SK-N-SH treated with all-trans-retinoic acid at 6 μM for 48 hours (cell line): ENCODE data around the gene LBHD1.

Experiments used
- ARNTL ChIP-seq: fragments of 450-650 bp; formaldehyde crosslinking; IDR thresholded peaks from 2 replicates; pipeline ENCODE4 v1.5.0; 2020; ENCODE audit warnings: low read depth, mild to moderate bottlenecking, moderate library complexity, borderline replicate concordance
- GLIS3 ChIP-seq: fragments of 250-450 bp; sonication (Bioruptor Pico); IDR thresholded peaks from 2 replicates; pipeline ENCODE4 v1.5.0; 2020; ENCODE audit warnings: mild to moderate bottlenecking, moderate library complexity
- SNAI2 ChIP-seq: fragments of 250-450 bp; sonication (Bioruptor Pico); IDR thresholded peaks from 2 replicates; pipeline ENCODE4 v1.5.0; 2020; ENCODE audit warnings: mild to moderate bottlenecking, moderate library complexity
- TCF4 ChIP-seq: fragments of 250-450 bp; sonication (Bioruptor Pico); IDR thresholded peaks from 2 replicates; pipeline ENCODE4 v1.8.0; 2021; ENCODE audit warnings: mild to moderate bottlenecking, moderate library complexity, borderline replicate concordance
- ZC3H10 ChIP-seq: fragments of 250-450 bp; sonication (Bioruptor Pico); IDR thresholded peaks from 2 replicates; pipeline ENCODE4 v1.5.1; 2021; ENCODE audit warnings: mild to moderate bottlenecking, moderate library complexity
- ZFP3 ChIP-seq: fragments of 250-450 bp; sonication (Bioruptor Pico); IDR thresholded peaks from 2 replicates; pipeline ENCODE4 v1.5.0; 2020; ENCODE audit warnings: mild to moderate bottlenecking, moderate library complexity
- ZFP30 ChIP-seq: fragments of 450-650 bp; formaldehyde crosslinking; IDR thresholded peaks from 2 replicates; pipeline ENCODE4 v1.5.0; 2022; ENCODE audit warnings: mild to moderate bottlenecking, moderate library complexity
- ZNF70 ChIP-seq: fragments of 450-650 bp; formaldehyde crosslinking; IDR thresholded peaks from 2 replicates; pipeline ENCODE4 v1.5.0; 2020; ENCODE audit warnings: mild to moderate bottlenecking, moderate library complexity
- ZNF8 ChIP-seq: fragments of 450-650 bp; formaldehyde crosslinking; IDR thresholded peaks from 2 replicates; pipeline ENCODE4 v1.5.0; 2020; ENCODE audit warnings: mild to moderate bottlenecking, moderate library complexity
- TF ChIP-seq, protein P1 (sequence below): fragments of 250-450 bp; sonication (Bioruptor Pico); IDR thresholded peaks from 2 replicates; pipeline ENCODE4 v1.5.1; 2020; ENCODE audit warnings: low read depth, mild to moderate bottlenecking, moderate library complexity
- TF ChIP-seq, protein P2 (sequence below): fragments of 250-450 bp; sonication (Bioruptor Pico); IDR thresholded peaks from 2 replicates; pipeline ENCODE4 v1.5.1; 2021; ENCODE audit warnings: mild to moderate bottlenecking, moderate library complexity
- TF ChIP-seq, protein P3 (sequence below): fragments of 250-450 bp; sonication (Bioruptor Pico); IDR thresholded peaks from 2 replicates; pipeline ENCODE4 v1.8.0; 2020; ENCODE audit warnings: mild to moderate bottlenecking, moderate library complexity, borderline replicate concordance

DNA sequence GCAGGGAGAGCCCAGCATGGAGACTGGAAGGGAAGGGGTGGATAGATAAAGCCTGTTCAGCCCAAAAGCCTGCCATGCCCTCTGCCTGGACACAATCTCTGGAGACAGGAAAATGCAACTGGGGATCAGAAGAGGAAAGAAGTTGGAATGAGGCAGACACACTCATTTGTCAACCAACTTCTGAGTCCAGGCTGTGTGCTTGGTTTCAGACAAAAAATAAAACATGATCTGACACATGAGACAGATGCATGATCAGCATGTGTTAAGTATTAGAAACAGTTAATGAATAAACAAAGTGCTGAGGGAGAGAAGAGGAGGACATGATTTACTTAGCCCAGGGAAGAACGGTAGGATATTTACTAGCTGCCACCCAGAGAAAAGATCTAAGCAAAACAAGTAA lies 16.4 kb upstream of the LBHD1 start:
- no peak for TF ChIP-seq ZNF8 (CRISPR knock-in tag)
- TF ChIP-seq, protein P1, sequence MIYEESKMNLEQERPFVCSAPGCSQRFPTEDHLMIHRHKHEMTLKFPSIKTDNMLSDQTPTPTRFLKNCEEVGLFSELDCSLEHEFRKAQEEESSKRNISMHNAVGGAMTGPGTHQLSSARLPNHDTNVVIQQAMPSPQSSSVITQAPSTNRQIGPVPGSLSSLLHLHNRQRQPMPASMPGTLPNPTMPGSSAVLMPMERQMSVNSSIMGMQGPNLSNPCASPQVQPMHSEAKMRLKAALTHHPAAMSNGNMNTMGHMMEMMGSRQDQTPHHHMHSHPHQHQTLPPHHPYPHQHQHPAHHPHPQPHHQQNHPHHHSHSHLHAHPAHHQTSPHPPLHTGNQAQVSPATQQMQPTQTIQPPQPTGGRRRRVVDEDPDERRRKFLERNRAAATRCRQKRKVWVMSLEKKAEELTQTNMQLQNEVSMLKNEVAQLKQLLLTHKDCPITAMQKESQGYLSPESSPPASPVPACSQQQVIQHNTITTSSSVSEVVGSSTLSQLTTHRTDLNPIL (CRISPR knock-in tag) = no peak
- TF ChIP-seq ZFP3 (CRISPR knock-in tag) = no peak
- TF ChIP-seq, protein P2, sequence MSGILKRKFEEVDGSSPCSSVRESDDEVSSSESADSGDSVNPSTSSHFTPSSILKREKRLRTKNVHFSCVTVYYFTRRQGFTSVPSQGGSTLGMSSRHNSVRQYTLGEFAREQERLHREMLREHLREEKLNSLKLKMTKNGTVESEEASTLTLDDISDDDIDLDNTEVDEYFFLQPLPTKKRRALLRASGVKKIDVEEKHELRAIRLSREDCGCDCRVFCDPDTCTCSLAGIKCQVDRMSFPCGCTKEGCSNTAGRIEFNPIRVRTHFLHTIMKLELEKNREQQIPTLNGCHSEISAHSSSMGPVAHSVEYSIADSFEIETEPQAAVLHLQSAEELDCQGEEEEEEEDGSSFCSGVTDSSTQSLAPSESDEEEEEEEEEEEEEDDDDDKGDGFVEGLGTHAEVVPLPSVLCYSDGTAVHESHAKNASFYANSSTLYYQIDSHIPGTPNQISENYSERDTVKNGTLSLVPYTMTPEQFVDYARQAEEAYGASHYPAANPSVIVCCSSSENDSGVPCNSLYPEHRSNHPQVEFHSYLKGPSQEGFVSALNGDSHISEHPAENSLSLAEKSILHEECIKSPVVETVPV (CRISPR knock-in tag) = no peak
- TF ChIP-seq ARNTL (CRISPR knock-in tag) = no peak
- no peak for TF ChIP-seq SNAI2
- TF ChIP-seq ZNF70 (CRISPR knock-in tag) = no peak
- TF ChIP-seq, protein P3, sequence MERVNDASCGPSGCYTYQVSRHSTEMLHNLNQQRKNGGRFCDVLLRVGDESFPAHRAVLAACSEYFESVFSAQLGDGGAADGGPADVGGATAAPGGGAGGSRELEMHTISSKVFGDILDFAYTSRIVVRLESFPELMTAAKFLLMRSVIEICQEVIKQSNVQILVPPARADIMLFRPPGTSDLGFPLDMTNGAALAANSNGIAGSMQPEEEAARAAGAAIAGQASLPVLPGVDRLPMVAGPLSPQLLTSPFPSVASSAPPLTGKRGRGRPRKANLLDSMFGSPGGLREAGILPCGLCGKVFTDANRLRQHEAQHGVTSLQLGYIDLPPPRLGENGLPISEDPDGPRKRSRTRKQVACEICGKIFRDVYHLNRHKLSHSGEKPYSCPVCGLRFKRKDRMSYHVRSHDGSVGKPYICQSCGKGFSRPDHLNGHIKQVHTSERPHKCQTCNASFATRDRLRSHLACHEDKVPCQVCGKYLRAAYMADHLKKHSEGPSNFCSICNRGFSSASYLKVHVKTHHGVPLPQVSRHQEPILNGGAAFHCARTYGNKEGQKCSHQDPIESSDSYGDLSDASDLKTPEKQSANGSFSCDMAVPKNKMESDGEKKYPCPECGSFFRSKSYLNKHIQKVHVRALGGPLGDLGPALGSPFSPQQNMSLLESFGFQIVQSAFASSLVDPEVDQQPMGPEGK (CRISPR knock-in tag) = no peak
- no peak for TF ChIP-seq ZFP30 (CRISPR knock-in tag)
- no peak for TF ChIP-seq GLIS3 (CRISPR knock-in tag)
- TF ChIP-seq TCF4 (CRISPR knock-in tag) = no peak
- no peak for TF ChIP-seq ZC3H10 (CRISPR knock-in tag)
